Gastroesophageal sphincter (tissue), 4 donors: ENCODE data around the gene SLC6A19. TPM values are rescaled to one million over a fixed set of nuclear protein-coding genes. Genes with fewer than 3 reads are reported as not detected.

Source experiments
- ATAC-seq: fragments of 150-250 bp; one replicate; pipeline ENCODE4 v1.9.1; 2016; ENCODE audit warnings: mild to moderate bottlenecking, moderate library complexity
- H3K27ac ChIP-seq, 4 donors: fragments of 200-600 bp; sonication (generic) in 3 of 4; 1 replicate in 3 of 4; 2 replicates in 1 of 4; pipeline ENCODE4 v1.5.1; 2016 to 2019
- H3K27me3 ChIP-seq: fragments of 200-600 bp; sonication (generic); one replicate; pipeline ENCODE4 v1.5.1; 2019
- H3K36me3 ChIP-seq, 2 donors: fragments of 200-600 bp; sonication (generic); one replicate each; pipeline ENCODE4 v1.5.1; 2019; ENCODE audit warnings: control low read depth in 1 of 2
- H3K4me1 ChIP-seq, 3 donors: fragments of 200-600 bp; sonication (generic); 1 replicate in 2 of 3; 2 replicates in 1 of 3; pipeline ENCODE4 v1.5.1; 2016 to 2019; ENCODE audit warnings: control low read depth in 2 of 3
- H3K4me3 ChIP-seq, 2 donors: fragments of 200-600 bp; sonication (generic); one replicate each; pipeline ENCODE4 v1.5.1; 2019; ENCODE audit warnings: mild to moderate bottlenecking in 1 of 2, moderate library complexity in 1 of 2
- H3K9me3 ChIP-seq, 3 donors: fragments of 200-600 bp; sonication (generic); one replicate each; pipeline ENCODE4 v1.5.1; 2017 to 2019; ENCODE audit warnings: control low read depth in 2 of 3
- CTCF ChIP-seq, 4 experiments: fragments of 200-600 bp in 2 of 4; fragments of 450-650 bp in 2 of 4; sonication (generic) in 1 of 4; IDR thresholded peaks; one replicate each; pipeline ENCODE4 v1.5.1; 2017 to 2019; ENCODE audit warnings: antibody characterized with exemption in 4 of 4, mild to moderate bottlenecking in 2 of 4, moderate library complexity in 2 of 4
- EP300 ChIP-seq: sonication (generic); formaldehyde crosslinking; IDR thresholded peaks from one replicate; pipeline ENCODE4 v1.6.1; 2017; ENCODE audit warnings: antibody characterized with exemption, mild to moderate bottlenecking
- POLR2A ChIP-seq, 2 donors: fragments of 450-650 bp; IDR thresholded peaks; one replicate each; pipeline ENCODE4 v1.6.1; 2017; ENCODE audit warnings: antibody characterized with exemption in 2 of 2, mild to moderate bottlenecking in 2 of 2, moderate library complexity in 1 of 2
- POLR2AphosphoS5 ChIP-seq: sonication (generic); formaldehyde crosslinking; IDR thresholded peaks from one replicate; pipeline ENCODE4 v1.6.1; 2017; ENCODE audit warnings: antibody characterized with exemption
- WGBS, 2 donors: methylation state at CpG; one replicate each; pipeline ENCODE4 v1.1.5; 2018; ENCODE audit warnings: low coverage in 1 of 2; 5-methylcytosine and 5-hydroxymethylcytosine counted together
- total RNA-seq, 4 donors: library from RNA; depleted of rRNA; stranded (reverse); fragments of >200 nt; gene quantifications; one replicate each; pipeline ENCODE4 v1.1.0, GENCODE V29; 2016

The SLC6A19 gene
- total RNA-seq, 4 donors from 2014 or later, result not detected

- peaks cover 81% of the 10 kb centered on the region for H3K27me3 ChIP-seq
- ATAC-seq, result no peak
- H3K4me1 ChIP-seq, result peaks cover 0 to 29% (median 0%) of the 10 kb centered on the region in 3 donors
- TF ChIP-seq POLR2A (IDR thresholded peaks at IDR 0.05), result no peak
- no peak for TF ChIP-seq POLR2AphosphoS5
- no peak for TF ChIP-seq EP300
- TF ChIP-seq CTCF (IDR thresholded peaks at IDR 0.05), result no peak
- H3K36me3 ChIP-seq, result no peaks in the 10 kb centered on the region
- no peak overlapping the region for H3K4me3 ChIP-seq
- 64 to 70% methylated on average over 5 to 7 of the region's 20 CpGs for WGBS, 2 donors
- H3K9me3 ChIP-seq, result peaks cover 0 to 9% (median 0%) of the 10 kb centered on the region in 3 donors
- no peak overlapping the region for H3K27ac ChIP-seq
Observed at GRCh38 chr5:1158647-1159340, 42.6 kb upstream of the SLC6A19 start.

- WGBS, 2 donors, result 58 to 75% methylated on average over 2 to 7 of the region's 11 CpGs
- no peak for ATAC-seq
- Histone ChIP-seq H3K27ac (no peak overlapping the region), H3K36me3 (no peaks in the 10 kb centered on the region), H3K4me3 (no peak overlapping the region), H3K27me3 (peaks cover 76% of the 10 kb centered on the region), H3K9me3 (peaks cover 0 to 9% (median 0%) of the 10 kb centered on the region in 3 donors), H3K4me1 (peaks cover 0 to 29% (median 0%) of the 10 kb centered on the region in 3 donors)
- TF ChIP-seq EP300 (no peak), POLR2A (IDR thresholded peaks at IDR 0.05) (no peak), POLR2AphosphoS5 (no peak), CTCF (IDR thresholded peaks at IDR 0.05) (no peak)
Observed at GRCh38 chr5:1159341-1159675, 42.1 kb upstream of the SLC6A19 start.

- no peak overlapping the region for H3K4me3 ChIP-seq
- peaks cover 0 to 27% (median 0%) of the 10 kb centered on the region in 3 donors for H3K4me1 ChIP-seq
- no peak for TF ChIP-seq POLR2AphosphoS5
- TF ChIP-seq EP300, result no peak
- TF ChIP-seq POLR2A (IDR thresholded peaks at IDR 0.05), result no peak
- TF ChIP-seq CTCF (IDR thresholded peaks at IDR 0.05), result no peak
- WGBS, 2 donors, result 84% methylated on average over 2 of the region's 4 CpGs; no CpG with 5 or more reads in 1 of the 2 donors
- no peak overlapping the region for H3K27ac ChIP-seq
- peaks cover 70% of the 10 kb centered on the region for H3K27me3 ChIP-seq
- no peak for ATAC-seq
- no peaks in the 10 kb centered on the region for H3K36me3 ChIP-seq
- H3K9me3 ChIP-seq, result peaks cover 0 to 9% (median 0%) of the 10 kb centered on the region in 3 donors
Observed at GRCh38 chr5:1159774-1160406, 41.5 kb upstream of the SLC6A19 start.

- TF ChIP-seq CTCF (IDR thresholded peaks at IDR 0.05) (no peak), EP300 (no peak), POLR2A (IDR thresholded peaks at IDR 0.05) (no peak), POLR2AphosphoS5 (no peak)
- H3K9me3 ChIP-seq, result peaks cover 0 to 7% (median 0%) of the 10 kb centered on the region in 3 donors
- peaks cover 57% of the 10 kb centered on the region for H3K27me3 ChIP-seq
- peaks cover 0 to 14% (median 0%) of the 10 kb centered on the region in 3 donors for H3K4me1 ChIP-seq
- ATAC-seq, result no peak
- no peaks in the 10 kb centered on the region for H3K36me3 ChIP-seq
- H3K27ac ChIP-seq, result no peak overlapping the region
- no peak overlapping the region for H3K4me3 ChIP-seq
- WGBS, 2 donors, result 67 to 100% methylated on average over 2 to 10 of the region's 23 CpGs
Observed at GRCh38 chr5:1161108-1161832, 40.1 kb upstream of the SLC6A19 start.
